ENCODE results near the gene FHIP1B. TPM values are rescaled to one million over a fixed set of nuclear protein-coding genes. Genes with fewer than 3 reads are reported as not detected.

The FHIP1B gene
- total RNA-seq, 1 experiment from 2014 or later = 32.1 TPM

DNA sequence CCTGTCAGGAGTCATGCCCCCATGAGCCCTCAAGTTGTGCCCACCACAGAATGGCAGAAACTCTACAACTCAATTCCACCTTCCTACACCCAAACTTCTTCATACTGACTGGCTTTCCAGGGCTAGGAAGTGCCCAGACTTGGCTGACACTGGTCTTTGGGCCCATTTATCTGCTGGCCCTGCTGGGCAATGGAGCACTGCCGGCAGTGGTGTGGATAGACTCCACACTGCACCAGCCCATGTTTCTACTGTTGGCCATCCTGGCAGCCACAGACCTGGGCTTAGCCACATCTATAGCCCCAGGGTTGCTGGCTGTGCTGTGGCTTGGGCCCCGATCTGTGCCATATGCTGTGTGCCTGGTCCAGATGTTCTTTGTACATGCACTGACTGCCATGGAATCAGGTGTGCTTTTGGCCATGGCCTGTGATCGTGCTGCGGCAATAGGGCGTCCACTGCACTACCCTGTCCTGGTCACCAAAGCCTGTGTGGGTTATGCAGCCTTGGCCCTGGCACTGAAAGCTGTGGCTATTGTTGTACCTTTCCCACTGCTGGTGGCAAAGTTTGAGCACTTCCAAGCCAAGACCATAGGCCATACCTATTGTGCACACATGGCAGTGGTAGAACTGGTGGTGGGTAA is 35.1 kb downstream of the FHIP1B start, which contains the start of gene OR52W1:
Gene OR52W1, plus strand, starts transcription at position 51 of the 637 bp plus-strand sequence. Its CDS starts 0 bp downstream, at position 51.
- POLR2A ChIA-PET = no interaction called here
- DNase-seq (ENCODE audit: low read depth, low spot score) = no peak
- CTCF ChIA-PET = no interaction called here

More for the DNA sequence above, 35.1 kb downstream of the FHIP1B start, which contains the start of gene OR52W1:
- Histone ChIP-seq H3K27me3 (ENCODE audit: insufficient read depth, low read length) (peaks cover 32% of the 10 kb centered on the region), H3K9ac (ENCODE audit: low read length) (no peak within 1 kb of the TSS), H3K79me2 (ENCODE audit: insufficient read depth, low read length) (no peaks in the 10 kb centered on the region), H3K9me2 (ENCODE audit: insufficient read depth) (no peaks in the 10 kb centered on the region), H3K4me3 (replicated peaks in 1 of 2; ENCODE audit: low read depth in 1 of 2, low read length in 2 of 2) (no peak within 1 kb of the TSS), H3K36me3 (ENCODE audit: control insufficient read depth in 1 of 2, insufficient read depth in 2 of 2, low read length in 2 of 2) (no peaks in the 10 kb centered on the region), H2AFZ (ENCODE audit: low read depth, low read length, poor library complexity, severe bottlenecking) (no peak within 1 kb of the TSS), H3K9me3 (ENCODE audit: control insufficient read depth in 1 of 2, insufficient read depth in 1 of 2, low read depth in 1 of 2, low read length in 2 of 2) (no peaks in the 10 kb centered on the region), H3K27ac (ENCODE audit: low read depth, low read length) (no peak within 1 kb of the TSS), H4K20me1 (ENCODE audit: insufficient read depth) (no peaks in the 10 kb centered on the region), H3K4me1 (ENCODE audit: control insufficient read depth in 1 of 2, insufficient read depth in 2 of 2, low read length in 2 of 2) (no peaks in the 10 kb centered on the region), H3K4me2 (ENCODE audit: low read length) (no peak within 1 kb of the TSS)
- no peak for ATAC-seq
- intact Hi-C loops (cut with micrococcal nuclease) = no loop called here
- BruUV-seq (replicated peaks) = no TSS peak
- TF ChIP-seq, protein P1, sequence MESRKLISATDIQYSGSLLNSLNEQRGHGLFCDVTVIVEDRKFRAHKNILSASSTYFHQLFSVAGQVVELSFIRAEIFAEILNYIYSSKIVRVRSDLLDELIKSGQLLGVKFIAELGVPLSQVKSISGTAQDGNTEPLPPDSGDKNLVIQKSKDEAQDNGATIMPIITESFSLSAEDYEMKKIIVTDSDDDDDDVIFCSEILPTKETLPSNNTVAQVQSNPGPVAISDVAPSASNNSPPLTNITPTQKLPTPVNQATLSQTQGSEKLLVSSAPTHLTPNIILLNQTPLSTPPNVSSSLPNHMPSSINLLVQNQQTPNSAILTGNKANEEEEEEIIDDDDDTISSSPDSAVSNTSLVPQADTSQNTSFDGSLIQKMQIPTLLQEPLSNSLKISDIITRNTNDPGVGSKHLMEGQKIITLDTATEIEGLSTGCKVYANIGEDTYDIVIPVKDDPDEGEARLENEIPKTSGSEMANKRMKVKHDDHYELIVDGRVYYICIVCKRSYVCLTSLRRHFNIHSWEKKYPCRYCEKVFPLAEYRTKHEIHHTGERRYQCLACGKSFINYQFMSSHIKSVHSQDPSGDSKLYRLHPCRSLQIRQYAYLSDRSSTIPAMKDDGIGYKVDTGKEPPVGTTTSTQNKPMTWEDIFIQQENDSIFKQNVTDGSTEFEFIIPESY (IDR thresholded peaks at IDR 0.05; ENCODE audit: extremely low read depth, insufficient replicate concordance, low read length) = no peak
- TF ChIP-seq EZH2phosphoT487 (IDR thresholded peaks at IDR 0.05; ENCODE audit: borderline replicate concordance) = no peak
- TF ChIP-seq, protein P2, sequence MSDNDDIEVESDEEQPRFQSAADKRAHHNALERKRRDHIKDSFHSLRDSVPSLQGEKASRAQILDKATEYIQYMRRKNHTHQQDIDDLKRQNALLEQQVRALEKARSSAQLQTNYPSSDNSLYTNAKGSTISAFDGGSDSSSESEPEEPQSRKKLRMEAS (IDR thresholded peaks at IDR 0.05) = no peak
- no peak for TF ChIP-seq SP1 (IDR thresholded peaks at IDR 0.05; ENCODE audit: low read depth)
- TF ChIP-seq, protein P3, sequence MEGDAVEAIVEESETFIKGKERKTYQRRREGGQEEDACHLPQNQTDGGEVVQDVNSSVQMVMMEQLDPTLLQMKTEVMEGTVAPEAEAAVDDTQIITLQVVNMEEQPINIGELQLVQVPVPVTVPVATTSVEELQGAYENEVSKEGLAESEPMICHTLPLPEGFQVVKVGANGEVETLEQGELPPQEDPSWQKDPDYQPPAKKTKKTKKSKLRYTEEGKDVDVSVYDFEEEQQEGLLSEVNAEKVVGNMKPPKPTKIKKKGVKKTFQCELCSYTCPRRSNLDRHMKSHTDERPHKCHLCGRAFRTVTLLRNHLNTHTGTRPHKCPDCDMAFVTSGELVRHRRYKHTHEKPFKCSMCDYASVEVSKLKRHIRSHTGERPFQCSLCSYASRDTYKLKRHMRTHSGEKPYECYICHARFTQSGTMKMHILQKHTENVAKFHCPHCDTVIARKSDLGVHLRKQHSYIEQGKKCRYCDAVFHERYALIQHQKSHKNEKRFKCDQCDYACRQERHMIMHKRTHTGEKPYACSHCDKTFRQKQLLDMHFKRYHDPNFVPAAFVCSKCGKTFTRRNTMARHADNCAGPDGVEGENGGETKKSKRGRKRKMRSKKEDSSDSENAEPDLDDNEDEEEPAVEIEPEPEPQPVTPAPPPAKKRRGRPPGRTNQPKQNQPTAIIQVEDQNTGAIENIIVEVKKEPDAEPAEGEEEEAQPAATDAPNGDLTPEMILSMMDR (IDR thresholded peaks at IDR 0.05 in 2 of 3, conservative IDR thresholded peaks at IDR 0.05 in 1 of 3; ENCODE audit: borderline replicate concordance in 1 of 3, insufficient read depth in 1 of 3, low read depth in 2 of 3, low read length in 2 of 3) = no peak
- TF ChIP-seq POLR2A (IDR thresholded peaks at IDR 0.05; ENCODE audit: borderline replicate concordance, extremely low read depth, insufficient read depth, insufficient read length) = no peak
- no peak for TF ChIP-seq JUND (IDR thresholded peaks at IDR 0.05)
- no peak for TF ChIP-seq EZH2 (IDR thresholded peaks at IDR 0.05)
- TF ChIP-seq SIN3A (IDR thresholded peaks at IDR 0.05; ENCODE audit: low read depth) = no peak
- no peak for TF ChIP-seq TCF7L2 (IDR thresholded peaks at IDR 0.05; ENCODE audit: borderline replicate concordance, extremely low read depth, insufficient read depth, insufficient read length)
- no peak for TF ChIP-seq YY1 (IDR thresholded peaks at IDR 0.05; ENCODE audit: extremely low read depth, insufficient replicate concordance, low read depth, low read length)
- no peak for TF ChIP-seq EGR1 (IDR thresholded peaks at IDR 0.05; ENCODE audit: low read depth)
- TF ChIP-seq, protein P4, sequence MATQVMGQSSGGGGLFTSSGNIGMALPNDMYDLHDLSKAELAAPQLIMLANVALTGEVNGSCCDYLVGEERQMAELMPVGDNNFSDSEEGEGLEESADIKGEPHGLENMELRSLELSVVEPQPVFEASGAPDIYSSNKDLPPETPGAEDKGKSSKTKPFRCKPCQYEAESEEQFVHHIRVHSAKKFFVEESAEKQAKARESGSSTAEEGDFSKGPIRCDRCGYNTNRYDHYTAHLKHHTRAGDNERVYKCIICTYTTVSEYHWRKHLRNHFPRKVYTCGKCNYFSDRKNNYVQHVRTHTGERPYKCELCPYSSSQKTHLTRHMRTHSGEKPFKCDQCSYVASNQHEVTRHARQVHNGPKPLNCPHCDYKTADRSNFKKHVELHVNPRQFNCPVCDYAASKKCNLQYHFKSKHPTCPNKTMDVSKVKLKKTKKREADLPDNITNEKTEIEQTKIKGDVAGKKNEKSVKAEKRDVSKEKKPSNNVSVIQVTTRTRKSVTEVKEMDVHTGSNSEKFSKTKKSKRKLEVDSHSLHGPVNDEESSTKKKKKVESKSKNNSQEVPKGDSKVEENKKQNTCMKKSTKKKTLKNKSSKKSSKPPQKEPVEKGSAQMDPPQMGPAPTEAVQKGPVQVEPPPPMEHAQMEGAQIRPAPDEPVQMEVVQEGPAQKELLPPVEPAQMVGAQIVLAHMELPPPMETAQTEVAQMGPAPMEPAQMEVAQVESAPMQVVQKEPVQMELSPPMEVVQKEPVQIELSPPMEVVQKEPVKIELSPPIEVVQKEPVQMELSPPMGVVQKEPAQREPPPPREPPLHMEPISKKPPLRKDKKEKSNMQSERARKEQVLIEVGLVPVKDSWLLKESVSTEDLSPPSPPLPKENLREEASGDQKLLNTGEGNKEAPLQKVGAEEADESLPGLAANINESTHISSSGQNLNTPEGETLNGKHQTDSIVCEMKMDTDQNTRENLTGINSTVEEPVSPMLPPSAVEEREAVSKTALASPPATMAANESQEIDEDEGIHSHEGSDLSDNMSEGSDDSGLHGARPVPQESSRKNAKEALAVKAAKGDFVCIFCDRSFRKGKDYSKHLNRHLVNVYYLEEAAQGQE (IDR thresholded peaks at IDR 0.05; ENCODE audit: low read depth) = no peak
- no peak for TF ChIP-seq ZNF274 (IDR thresholded peaks at IDR 0.05; ENCODE audit: low read depth, low read length)
- no peak for TF ChIP-seq CEBPB (IDR thresholded peaks at IDR 0.05; ENCODE audit: low read depth)
- TF ChIP-seq POLR2AphosphoS5 (IDR thresholded peaks at IDR 0.05; ENCODE audit: low read depth, low read length) = no peak
- TF ChIP-seq CBX3 (IDR thresholded peaks at IDR 0.05; ENCODE audit: low read depth) = no peak
- no peak for TF ChIP-seq ZFX (IDR thresholded peaks at IDR 0.05)
- TF ChIP-seq, protein P5, sequence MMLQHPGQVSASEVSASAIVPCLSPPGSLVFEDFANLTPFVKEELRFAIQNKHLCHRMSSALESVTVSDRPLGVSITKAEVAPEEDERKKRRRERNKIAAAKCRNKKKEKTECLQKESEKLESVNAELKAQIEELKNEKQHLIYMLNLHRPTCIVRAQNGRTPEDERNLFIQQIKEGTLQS (IDR thresholded peaks at IDR 0.05) = no peak
- RAD21 ChIA-PET (ENCODE audit: low non-redundant PET in 1 of 2, low total read pairs in 2 of 2, uncharacterized antibody in 2 of 2, unreplicated experiment in 2 of 2) = no interaction called here

All from HCT116 (cell line).